HG02973 (cell line): ENCODE data around the gene TMED4.
"Not testable (repeated sequence)": the region's sequence is repeated elsewhere in the genome, so short reads cannot be mapped to it uniquely, and the experiment has no call there.

Source experiments
- ATAC-seq: cut with Tn5 transposase; IDR thresholded peaks from one replicate; pipeline ENCODE4 v1.9.1; 2021; ENCODE audit warnings: moderate library complexity; ENCODE audit not compliant: unreplicated experiment

TMED4 gene

DNA sequence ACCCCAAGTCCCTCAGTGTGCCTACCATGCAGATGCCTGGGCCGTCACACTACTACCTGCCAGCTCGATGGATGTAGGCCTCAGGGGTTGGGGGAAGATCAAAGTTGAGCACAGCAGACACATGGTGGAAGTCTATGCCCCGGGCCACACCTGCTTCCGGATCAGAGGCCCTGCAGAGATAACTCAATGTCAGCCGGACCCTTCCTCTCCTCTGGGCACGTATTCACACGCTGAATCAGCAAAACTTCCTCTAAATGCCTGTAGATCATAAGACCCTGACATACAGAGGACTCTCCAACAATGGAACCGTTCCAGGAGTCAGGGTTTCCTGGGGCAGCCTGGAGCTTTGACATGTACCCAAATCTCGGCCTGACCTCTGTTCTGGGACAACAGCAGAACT is 12.1 kb downstream of the TMED4 start:
- ATAC-seq = no peak

DNA sequence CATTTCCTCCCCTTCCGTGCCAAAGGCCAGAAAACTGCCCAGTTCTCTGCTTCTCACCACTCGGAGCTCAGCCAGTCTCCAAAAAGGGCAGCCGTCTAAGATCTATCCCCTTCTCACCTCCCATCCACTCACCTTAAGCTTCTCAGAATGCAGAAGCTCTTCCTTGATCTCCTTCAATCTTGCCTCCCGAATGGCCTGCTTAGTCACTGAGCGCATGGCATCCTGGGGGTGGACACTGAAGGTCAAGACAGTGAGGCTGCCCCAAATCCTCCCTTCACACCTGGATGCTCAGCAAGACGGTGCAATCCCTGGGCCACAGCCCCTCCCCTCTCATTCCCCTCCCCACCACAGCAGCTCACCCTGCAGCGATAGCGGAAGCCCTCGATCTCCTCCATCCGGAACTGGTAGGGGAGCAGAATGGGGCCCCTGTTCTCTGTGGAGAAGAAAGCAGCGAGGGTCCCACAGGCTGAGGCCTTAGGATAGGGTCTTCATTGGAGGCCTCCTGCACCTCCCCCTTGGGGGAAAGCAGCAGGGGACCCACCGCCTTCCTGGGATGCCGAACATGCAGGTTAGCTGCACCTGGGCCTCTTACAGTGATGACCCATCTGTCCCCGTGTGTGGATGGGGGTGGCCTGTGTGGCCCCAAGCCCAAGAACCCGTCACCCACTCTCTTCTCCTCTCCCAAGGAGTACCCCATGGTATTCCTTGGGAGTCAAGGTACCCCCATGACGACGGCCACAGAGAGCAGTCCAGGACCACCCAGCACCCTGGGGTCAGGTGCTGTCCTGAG is 13.1 kb downstream of the TMED4 start:
- ATAC-seq = no peak

DNA sequence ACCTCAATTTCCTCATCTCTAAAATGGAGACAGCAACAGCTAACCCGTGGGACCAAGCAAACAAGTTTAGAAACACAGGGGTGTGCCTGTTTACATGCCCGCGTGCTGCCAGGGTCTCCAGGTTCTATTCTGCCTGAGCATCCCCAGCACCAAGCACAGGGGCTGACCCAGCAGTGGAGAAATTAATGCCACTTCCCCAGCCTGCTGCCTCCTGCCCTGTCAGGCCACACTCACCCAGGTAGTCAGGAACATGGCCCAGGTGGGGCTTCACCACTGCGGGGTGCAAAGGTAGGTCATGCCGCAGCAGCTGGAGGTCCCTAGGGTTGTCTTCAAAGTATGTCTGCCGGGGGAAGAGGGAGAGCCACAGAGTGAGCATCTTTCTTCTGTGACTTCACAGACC is 14.1 kb downstream of the TMED4 start:
- no peak for ATAC-seq

DNA sequence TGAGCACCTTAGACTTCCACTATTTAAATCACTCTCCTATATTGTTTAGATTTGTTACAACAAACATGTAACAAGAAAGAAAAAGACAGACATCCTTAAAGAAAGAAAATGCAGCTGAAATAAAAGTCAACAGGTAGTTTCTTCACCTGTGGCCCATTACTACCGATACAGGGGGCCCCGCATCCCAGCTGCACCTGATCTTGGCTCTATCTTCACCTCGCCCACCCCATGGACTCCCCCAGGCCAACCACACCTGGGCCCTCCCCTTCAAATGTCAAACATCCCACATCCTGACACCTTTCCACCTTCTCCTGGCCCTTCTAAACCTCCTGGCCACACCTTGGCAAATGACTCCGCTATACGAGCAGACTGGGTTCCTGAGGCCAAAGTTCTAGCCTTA is 15.4 kb downstream of the TMED4 start:
- ATAC-seq = no peak

DNA sequence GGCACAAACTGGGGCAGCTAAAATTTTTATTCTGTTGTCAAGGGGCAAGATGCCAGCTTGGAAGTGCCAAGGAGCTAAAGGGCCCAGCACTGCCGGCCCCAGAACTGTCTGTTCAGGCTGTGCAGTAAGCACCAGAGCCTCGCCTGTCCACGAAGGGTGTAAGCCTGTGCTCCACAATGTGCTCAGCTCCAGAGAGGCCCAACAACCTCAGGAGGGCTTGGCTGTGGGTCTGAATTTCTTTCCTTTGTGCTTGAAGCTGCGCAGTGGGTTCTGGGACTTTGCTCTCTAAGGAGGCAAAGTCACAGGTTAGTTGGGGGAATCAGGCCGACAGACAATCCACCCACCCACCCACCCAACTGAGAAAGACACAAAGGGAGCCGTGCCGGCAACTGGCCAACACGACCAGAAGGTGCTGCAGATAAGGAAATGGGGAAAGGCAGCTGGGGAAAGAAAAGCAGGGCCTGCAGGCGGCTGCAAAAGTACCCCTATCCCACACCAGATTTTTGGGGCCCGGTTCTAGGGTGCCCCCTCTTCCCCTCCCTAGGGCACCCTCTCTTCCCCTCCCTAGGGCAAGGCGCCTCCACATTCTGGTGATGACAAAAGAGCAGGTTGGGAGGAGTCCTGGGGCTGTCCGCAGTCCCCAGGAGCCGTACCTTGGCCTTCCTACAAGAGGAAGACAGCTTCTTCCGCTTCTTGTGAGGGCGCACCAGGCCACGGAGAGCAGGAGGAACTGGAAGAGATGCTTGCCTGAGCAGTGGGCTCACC is 16.1 kb downstream of the TMED4 start:
- ATAC-seq = no peak

DNA sequence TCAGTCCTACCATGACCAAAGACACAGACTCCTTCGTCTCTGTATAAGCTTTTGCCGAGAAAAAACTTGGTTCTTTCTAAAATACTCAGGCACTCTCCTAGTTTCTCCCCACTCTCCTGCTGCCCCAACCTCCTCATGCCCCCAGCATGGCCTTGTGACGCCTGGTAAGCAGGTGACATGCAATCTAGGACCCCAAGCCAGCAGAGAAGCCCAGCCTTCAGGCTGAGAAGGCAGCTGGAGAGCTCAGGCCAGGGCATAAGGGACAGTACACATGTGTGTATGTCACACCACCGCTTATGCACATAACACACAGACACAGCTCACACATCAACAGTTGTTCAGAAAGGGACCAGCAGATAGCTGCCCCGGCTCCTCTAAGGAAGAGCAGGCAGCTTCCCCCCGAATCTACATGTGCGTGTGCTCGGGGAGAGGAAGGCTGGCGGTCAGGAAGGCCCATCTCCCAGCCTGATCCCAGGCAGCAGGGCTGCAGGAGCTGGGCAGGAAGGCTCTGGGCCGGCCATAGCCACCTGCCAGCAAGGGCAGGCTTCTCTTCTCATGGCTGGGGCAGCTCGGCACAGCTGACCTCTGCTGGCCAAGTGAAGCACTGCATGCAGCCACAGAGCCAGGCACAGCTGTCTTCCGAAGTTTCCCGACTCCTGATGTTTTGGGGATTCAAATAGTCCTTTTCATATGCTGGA is 16.8 kb downstream of the TMED4 start:
- ATAC-seq = peak; percentile 60

DNA sequence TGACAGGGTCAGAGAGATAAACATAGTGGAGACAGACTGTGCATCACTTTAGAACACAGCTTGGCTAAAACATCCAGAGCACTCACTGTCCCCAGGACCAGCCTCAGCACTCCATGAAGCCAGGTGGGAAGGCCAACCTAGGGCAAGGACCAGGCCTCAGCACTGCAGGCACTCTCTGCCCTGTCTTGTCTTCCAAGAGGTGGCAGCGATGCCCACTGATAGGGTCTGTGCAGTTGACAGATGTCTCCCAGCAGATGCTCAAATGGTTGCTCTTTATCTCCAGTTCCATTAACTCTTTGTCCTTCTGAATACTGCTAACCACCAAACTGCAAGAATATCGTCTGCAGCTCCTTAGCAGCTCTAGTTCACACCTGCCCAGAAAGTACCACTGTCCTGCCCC is 17.4 kb downstream of the TMED4 start:
- ATAC-seq = no peak

DNA sequence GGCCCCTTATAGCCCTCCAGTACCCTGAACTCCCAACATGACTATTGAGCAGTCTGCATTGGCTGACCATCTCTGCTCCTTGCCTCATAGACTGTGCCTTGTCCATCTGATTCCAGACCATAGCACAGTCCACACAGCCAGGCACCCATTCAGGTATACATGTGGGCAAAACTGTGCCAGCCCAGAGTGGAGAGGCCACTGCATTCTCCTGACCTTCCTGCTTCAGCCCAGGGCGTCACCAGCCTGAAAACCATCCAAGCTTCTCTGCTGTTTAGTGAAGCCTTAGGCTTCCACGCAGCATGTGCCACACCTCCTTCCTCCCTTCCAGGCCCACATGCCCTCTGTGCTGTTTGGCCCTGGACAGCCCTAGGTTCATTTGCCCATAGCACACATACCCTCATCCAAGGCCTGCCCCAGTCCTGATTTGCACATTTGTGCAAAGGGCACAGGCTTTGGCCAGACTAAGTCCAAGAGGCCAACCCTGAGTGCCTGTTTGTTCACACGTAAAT is 18.8 kb downstream of the TMED4 start:
- no peak for ATAC-seq

DNA sequence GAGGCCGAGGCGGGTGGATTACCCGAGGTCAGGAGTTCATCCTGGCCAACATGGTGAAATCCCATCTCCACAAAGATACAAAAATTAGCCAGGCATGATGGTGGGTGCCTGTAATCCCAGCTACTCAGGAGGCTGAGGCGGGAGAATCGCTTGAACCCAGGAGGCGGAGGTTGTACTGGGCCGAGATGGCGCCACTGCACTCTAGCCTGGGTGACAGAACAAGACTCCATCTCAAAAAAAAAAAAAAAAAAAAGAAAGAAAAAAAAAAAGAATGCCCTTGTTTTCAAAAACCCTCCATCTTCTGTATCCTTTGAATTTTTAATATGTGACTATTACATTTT is 19.4 kb downstream of the TMED4 start:
- ATAC-seq = not testable (repeated sequence)

DNA sequence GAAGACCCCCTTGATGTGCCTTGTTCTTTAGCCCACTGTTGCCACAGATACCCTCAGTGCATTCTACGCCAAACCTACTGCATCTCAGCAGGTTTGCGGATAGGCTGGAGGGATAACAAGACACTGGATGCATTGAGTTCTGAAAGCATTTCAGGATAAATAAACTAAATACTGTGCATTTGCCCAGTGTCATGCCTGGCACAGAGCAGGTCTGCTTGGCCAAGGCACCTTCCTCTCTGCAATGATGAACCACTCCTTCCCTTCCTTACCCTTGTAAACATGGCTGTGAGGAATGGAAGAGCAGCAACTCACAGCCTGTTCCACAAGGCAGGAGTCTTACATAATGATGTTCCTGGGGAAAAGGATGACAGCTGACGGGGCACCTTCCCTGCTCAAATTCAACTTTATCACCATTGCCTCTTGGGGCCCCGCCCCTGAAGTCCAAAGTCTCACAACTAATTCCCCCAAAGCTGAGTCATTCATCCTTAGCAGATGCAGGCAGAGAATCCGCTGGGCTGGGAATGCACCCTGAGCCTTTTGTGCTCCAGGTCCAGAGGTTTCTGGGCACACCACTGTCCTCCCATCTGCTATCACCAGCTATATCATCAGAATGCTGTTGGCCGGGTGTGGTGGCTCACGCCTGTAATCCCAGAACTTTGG is 19.9 kb downstream of the TMED4 start:
- ATAC-seq = no peak

DNA sequence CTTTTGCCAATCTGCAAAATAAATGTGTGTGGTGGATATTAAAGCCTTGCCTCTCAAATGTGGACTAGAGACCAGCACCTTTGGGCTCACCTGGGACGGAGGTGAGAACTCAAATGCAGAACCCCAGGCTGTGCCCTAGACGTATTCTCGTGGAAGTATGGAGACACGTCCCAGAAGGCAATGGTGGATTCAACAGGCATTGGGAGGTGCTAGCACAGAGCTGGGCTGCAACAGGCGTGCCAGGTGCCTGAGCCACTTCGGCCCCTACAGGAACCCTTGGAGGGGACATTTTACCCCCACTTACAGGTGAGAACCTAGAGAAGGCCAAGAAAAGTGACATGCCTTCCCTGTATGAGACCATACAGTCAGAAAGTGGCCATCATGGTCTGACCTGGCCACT is 20.6 kb downstream of the TMED4 start:
- ATAC-seq = no peak

DNA sequence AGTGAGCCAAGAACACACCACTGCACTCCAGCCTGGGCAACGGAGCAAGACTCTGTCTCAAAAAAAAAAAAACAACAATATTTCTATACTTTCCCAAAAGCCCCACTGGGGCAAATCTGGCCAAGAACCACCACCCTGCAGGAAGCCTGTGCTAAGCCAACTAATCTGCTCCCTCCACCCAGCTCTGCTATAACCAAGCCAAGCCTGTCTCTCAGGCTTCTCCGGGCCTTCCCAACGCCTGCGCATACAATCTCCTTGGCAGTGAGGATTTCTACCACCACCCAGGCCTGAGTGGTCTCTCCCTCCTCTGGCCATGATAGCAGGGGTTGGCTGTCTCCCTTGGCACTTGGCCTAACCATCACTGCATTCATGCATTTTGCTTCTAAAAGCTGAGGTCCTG is 22.5 kb downstream of the TMED4 start:
- no peak for ATAC-seq

DNA sequence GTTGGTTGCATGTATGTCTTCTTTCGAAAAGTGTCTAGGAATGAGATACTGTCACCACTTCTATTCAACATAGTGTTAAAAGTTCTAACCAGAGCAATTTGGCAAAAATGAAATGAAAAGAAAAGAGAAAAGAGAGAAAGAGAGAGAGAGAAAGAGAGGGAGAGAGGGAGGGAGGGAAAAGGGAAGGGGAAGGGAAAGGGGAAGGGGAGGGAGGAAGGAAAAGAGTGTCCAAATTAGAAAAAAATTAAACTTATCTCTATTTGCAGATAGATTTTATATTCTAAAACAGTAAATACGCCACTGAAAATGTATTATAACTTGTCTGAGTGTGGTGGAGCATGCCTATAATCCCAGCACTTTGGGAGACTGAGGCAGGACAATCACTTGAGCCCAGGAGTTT is 24.5 kb downstream of the TMED4 start:
- ATAC-seq = no peak

DNA sequence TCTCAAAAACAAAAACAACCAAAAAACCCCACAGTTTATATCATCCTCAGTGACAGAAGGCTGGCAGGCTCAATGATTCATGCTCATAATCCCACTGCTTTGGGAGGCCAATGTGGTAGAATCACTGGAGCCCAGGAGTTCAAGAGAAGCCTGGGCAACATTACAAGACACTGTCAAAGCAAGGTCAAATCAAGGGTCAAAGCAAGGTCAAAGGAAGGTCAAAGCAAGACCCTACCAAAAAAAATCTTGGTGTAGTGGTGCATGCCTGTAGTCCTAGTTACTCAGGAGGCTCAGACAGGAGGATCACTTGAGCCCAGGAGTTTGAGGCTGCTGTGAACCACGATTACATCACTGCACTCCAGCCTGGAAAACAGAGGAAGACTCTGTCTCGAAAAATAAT is 26.7 kb downstream of the TMED4 start:
- no peak for ATAC-seq

DNA sequence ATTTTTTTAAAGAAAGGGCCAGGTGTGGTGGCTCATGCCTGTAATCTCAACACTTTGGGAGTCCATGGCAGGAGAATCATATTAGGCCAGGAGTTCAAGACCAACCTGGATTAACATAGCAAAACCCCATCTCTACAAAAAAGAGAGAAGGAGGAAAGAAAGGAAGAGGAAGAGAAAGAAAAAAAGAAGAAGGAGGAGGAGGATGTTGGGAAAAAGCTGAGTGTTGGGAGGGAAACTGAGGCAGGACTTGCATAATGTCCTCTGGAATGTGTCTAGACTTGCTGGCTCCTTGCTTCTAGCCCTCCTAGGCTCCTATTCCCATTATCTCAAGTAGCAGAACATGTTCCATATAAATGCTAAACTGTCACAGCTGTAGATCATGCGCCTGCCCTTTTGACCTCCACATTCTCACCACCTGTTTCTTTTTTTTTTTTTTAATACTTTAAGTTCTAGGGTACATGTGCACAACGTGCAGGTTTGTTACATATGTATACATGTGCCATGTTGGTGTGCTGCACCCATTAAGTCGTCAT is 29.5 kb downstream of the TMED4 start:
- not testable (repeated sequence) for ATAC-seq

DNA sequence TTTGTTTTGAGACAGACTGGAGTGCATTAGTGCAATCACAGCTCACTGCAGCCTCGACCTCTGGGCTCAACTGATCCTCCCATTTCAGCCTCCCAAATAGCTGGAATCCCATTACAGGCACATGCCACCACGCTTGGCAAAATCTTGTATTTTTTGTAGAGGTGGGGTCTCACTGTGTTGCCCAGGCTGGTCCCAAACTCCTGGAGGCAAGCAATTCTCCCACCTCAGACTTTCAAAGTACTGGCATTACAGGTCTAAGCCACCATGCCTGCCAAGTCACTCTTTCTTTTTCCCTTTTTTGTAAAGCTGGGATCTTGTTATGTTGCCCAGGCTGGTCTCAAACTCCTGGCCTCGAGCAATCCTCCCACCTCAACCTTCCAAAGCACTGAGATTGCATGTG is 32.6 kb downstream of the TMED4 start:
- no peak for ATAC-seq

DNA sequence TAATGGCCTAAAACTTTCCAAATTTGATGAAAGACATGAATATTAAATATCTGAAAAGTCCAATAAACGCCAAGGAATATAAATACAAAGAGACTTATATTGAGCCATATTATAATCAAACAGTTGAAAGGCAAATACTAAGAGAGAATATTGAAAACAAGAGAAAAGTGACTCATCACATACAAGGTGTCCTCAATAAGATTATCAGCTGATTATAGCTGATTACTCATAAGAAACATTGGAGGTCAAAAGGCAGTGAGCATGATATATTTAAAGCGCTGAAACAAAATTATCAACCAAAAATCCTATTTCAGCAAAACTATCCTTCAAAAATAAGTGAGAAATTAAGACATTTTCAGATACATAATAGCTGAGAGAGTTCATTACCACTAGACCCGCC is 33.1 kb downstream of the TMED4 start:
- no peak for ATAC-seq

DNA sequence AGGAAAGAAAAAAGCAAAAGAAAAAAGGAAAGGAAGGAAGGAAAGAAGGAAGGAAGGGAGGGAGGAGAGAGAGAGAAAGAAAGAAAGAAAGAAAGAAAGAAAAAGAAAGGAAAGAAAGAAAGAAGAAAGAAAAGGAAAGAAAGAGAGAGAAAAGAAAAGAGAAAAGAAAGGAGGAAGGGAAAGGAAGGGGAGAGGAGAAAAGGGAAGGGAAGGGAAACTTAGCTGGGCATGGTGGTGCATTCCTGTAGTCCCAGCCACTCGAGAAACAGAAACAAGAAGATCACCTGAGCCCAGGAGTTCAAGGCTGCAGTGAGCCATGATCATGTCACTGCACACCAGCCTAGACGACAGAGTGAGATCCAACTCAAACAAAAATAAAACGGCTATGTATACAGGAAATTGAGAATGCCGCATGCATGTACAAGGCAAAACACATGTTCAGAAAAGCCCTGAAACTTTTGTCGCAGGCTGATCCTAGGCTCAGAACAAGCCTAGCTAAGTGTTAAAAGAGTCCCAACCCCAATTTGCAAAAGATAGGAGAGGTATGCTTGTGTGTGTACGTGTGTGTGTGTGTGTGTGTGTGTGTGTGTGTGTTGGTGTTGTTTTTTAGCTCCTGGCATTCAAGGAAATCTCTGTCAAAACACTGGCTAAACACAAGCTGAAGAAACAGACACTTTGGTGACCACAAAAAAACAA is 34.3 kb downstream of the TMED4 start:
- ATAC-seq = no peak

DNA sequence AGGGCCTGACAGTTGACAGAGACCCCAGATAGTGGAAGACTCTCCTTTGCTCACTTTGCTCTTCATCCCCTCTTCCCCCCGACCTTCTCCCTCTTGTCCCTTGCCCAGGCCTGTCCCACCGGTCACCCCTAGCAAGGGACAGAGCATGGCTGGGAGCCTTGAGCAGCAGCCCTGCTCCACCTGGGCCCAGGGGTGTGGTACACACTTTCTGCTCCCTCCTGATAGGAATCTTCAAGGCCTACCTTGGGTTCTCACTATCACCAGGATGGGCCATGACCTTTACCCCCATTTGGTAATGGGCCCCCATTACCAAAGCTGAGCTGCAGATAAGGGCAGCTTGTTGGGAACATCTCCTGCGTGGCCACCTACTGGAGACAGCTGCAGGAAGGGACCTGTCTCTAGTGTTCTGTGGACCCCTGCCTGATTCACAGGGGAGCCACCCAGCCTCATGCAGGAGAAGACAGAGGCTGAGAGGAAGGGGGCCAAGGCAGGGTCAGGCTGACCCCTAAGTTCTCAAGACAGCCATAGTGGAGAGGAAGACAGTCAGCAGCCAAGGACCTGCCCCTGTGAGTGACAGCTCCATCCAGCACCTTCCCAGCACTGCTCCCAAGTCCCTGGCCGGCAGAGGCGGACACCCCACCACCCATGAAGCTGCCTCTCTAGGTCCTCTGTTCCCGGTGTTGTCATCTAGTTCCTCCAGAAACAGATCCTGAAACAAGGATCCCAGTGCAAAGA is 40.0 kb downstream of the TMED4 start:
- no peak for ATAC-seq
